H1 (cell line): ENCODE data around the gene ALOX12. TPM values are rescaled to one million over a fixed set of nuclear protein-coding genes. Genes with fewer than 3 reads are reported as not detected.

ENCODE experiments used
- BACH1 ChIP-seq: IDR thresholded peaks from 2 replicates; pipeline ENCODE4 v1.6.1; 2012; ENCODE audit warnings: low read length, improper control_type of control experiment
- JUND ChIP-seq: IDR thresholded peaks from 2 replicates; pipeline ENCODE4 v1.6.1; 2011; ENCODE audit warnings: mild to moderate bottlenecking, improper control_type of control experiment, low read length
- KDM5A ChIP-seq: fragments of 200-600 bp; IDR thresholded peaks from 2 replicates; pipeline ENCODE4 v1.7.1; 2012; ENCODE audit warnings: mild to moderate bottlenecking, low read length, inconsistent platforms, mixed read lengths
- NRF1 ChIP-seq: IDR thresholded peaks from 2 replicates; pipeline ENCODE4 v1.6.1; 2011; ENCODE audit warnings: mild to moderate bottlenecking, low read depth, low read length, improper control_type of control experiment
- RFX5 ChIP-seq: IDR thresholded peaks from 2 replicates; pipeline ENCODE4 v1.6.1; 2011; ENCODE audit warnings: low read depth, low read length, improper control_type of control experiment, borderline replicate concordance
- SIN3A ChIP-seq, 2 experiments: IDR thresholded peaks in 1 of 2; conservative IDR thresholded peaks in 1 of 2; 2 replicates each; pipeline ENCODE4 v1.6.1; 2011 to 2012; ENCODE audit warnings: low read length in 2 of 2, improper control_type of control experiment in 1 of 2, low read depth in 1 of 2, mild to moderate bottlenecking in 1 of 2
- TEAD4 ChIP-seq: IDR thresholded peaks from 2 replicates; pipeline ENCODE4 v1.6.1; 2012; ENCODE audit warnings: low read depth, low read length, inconsistent platforms, mixed read lengths
- ZNF274 ChIP-seq: IDR thresholded peaks from 2 replicates; pipeline ENCODE4 v1.7.0; 2012; ENCODE audit warnings: low read length, borderline replicate concordance; ENCODE audit errors: extremely low read depth
- polyA plus RNA-seq, 7 experiments: library from polyadenylated mRNA; depleted of rRNA in 3 of 7; stranded (reverse) in 5 of 7; unstranded in 2 of 7; fragments of >200 nt in 5 of 7; fragments of 200-250 nt in 2 of 7; gene quantifications; 1 replicate in 5 of 7; 2 replicates in 1 of 7; 4 replicates in 1 of 7; pipeline versions ENCODE4 v1.2.1 to v1.2.3, GENCODE V29; 2011 to 2013; ENCODE audit warnings: missing spikeins in 2 of 7, mixed read lengths in 2 of 7
- total RNA-seq: library from RNA; stranded (reverse); fragmentation: NEBNext Ultra II Directional; extraction: Animal tissue kit (Norgen Biotek cat#: 25700); gene quantifications from 2 replicates; pipeline ENCODE4 v1.2.1, GENCODE V29; 2021
- TF ChIP-seq, protein P1 (sequence below): IDR thresholded peaks from 2 replicates; pipeline ENCODE4 v1.6.1; 2012; ENCODE audit warnings: inconsistent platforms
- TF ChIP-seq, protein P2 (sequence below): fragments of 300-600 bp; sonication (generic); IDR thresholded peaks from 2 replicates; pipeline ENCODE4 v1.7.1; 2012; ENCODE audit warnings: low read length, moderate library complexity, mild to moderate bottlenecking, inconsistent platforms; ENCODE audit not compliant: insufficient replicate concordance

Gene ALOX12
- total and polyA plus RNA-seq, 2 of the 8 experiments (the other 6 are each of a cell fraction or from before 2014, with no cell fraction given) = 1.4 to 2.0 TPM

DNA sequence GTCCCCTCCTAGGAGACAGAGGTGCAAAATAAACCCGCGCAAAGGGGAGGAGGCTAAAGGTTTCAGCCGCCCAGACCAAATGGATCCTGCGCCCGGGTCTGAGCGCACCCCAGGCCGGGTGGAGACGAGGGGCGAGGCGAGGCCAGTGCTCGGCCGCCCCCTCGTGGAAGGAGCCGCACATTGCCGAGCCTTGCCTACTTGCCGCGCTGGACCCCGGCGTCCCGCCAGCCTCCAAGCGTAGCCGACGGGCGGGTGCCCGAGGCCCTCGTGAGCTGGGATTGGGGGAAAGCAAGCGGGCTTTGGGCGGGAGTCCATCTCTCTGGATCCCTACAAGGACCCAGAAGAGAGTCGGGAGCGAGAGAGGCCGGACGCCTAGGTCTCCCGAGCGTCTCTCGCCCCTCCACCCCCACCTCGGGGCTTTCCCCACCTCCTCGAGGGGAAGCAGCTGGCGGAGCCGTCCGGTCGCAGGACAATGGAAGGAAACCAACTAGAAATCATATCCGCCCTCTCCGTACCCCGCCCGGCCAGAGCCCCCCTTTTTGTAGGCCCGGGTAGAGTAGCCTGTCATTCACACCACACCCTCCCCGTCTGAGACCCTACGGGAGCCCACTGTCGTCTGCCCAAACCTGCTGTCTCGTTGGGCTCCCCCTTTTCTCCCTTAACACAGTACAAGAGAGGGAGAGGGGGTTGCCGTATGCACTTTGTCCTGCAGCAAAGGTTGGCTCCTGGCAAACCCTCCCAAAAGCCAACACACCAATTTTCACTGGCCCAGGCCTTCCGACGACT lies 26.3 kb downstream of the ALOX12 start (continued):
- TF ChIP-seq, protein P1, sequence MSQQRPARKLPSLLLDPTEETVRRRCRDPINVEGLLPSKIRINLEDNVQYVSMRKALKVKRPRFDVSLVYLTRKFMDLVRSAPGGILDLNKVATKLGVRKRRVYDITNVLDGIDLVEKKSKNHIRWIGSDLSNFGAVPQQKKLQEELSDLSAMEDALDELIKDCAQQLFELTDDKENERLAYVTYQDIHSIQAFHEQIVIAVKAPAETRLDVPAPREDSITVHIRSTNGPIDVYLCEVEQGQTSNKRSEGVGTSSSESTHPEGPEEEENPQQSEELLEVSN = peak; percentile 92
- TF ChIP-seq KDM5A (no peak), SIN3A (conservative IDR thresholded peaks at IDR 0.05 in 1 of 2, IDR thresholded peaks at IDR 0.05 in 1 of 2; ENCODE audit: low read depth in 1 of 2, low read length in 2 of 2) (peak in 1 of 2 experiments; percentile 35; a peak in 1 of 4 replicates), ZNF274 (no peak), JUND (no peak), BACH1 (no peak), TEAD4 (no peak), RFX5 (no peak), NRF1 (no peak)
- TF ChIP-seq, protein P2, sequence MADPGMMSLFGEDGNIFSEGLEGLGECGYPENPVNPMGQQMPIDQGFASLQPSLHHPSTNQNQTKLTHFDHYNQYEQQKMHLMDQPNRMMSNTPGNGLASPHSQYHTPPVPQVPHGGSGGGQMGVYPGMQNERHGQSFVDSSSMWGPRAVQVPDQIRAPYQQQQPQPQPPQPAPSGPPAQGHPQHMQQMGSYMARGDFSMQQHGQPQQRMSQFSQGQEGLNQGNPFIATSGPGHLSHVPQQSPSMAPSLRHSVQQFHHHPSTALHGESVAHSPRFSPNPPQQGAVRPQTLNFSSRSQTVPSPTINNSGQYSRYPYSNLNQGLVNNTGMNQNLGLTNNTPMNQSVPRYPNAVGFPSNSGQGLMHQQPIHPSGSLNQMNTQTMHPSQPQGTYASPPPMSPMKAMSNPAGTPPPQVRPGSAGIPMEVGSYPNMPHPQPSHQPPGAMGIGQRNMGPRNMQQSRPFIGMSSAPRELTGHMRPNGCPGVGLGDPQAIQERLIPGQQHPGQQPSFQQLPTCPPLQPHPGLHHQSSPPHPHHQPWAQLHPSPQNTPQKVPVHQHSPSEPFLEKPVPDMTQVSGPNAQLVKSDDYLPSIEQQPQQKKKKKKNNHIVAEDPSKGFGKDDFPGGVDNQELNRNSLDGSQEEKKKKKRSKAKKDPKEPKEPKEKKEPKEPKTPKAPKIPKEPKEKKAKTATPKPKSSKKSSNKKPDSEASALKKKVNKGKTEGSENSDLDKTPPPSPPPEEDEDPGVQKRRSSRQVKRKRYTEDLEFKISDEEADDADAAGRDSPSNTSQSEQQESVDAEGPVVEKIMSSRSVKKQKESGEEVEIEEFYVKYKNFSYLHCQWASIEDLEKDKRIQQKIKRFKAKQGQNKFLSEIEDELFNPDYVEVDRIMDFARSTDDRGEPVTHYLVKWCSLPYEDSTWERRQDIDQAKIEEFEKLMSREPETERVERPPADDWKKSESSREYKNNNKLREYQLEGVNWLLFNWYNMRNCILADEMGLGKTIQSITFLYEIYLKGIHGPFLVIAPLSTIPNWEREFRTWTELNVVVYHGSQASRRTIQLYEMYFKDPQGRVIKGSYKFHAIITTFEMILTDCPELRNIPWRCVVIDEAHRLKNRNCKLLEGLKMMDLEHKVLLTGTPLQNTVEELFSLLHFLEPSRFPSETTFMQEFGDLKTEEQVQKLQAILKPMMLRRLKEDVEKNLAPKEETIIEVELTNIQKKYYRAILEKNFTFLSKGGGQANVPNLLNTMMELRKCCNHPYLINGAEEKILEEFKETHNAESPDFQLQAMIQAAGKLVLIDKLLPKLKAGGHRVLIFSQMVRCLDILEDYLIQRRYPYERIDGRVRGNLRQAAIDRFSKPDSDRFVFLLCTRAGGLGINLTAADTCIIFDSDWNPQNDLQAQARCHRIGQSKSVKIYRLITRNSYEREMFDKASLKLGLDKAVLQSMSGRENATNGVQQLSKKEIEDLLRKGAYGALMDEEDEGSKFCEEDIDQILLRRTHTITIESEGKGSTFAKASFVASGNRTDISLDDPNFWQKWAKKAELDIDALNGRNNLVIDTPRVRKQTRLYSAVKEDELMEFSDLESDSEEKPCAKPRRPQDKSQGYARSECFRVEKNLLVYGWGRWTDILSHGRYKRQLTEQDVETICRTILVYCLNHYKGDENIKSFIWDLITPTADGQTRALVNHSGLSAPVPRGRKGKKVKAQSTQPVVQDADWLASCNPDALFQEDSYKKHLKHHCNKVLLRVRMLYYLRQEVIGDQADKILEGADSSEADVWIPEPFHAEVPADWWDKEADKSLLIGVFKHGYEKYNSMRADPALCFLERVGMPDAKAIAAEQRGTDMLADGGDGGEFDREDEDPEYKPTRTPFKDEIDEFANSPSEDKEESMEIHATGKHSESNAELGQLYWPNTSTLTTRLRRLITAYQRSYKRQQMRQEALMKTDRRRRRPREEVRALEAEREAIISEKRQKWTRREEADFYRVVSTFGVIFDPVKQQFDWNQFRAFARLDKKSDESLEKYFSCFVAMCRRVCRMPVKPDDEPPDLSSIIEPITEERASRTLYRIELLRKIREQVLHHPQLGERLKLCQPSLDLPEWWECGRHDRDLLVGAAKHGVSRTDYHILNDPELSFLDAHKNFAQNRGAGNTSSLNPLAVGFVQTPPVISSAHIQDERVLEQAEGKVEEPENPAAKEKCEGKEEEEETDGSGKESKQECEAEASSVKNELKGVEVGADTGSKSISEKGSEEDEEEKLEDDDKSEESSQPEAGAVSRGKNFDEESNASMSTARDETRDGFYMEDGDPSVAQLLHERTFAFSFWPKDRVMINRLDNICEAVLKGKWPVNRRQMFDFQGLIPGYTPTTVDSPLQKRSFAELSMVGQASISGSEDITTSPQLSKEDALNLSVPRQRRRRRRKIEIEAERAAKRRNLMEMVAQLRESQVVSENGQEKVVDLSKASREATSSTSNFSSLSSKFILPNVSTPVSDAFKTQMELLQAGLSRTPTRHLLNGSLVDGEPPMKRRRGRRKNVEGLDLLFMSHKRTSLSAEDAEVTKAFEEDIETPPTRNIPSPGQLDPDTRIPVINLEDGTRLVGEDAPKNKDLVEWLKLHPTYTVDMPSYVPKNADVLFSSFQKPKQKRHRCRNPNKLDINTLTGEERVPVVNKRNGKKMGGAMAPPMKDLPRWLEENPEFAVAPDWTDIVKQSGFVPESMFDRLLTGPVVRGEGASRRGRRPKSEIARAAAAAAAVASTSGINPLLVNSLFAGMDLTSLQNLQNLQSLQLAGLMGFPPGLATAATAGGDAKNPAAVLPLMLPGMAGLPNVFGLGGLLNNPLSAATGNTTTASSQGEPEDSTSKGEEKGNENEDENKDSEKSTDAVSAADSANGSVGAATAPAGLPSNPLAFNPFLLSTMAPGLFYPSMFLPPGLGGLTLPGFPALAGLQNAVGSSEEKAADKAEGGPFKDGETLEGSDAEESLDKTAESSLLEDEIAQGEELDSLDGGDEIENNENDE = no peak
